Sigmoid colon (tissue), 7 donors: ENCODE results near the gene RAD51. TPM values are rescaled to one million over a fixed set of nuclear protein-coding genes. Genes with fewer than 3 reads are reported as not detected.

Experiments used
- DNase-seq: peaks from one replicate; pipeline ENCODE4 v3.0.0-alpha.2; 2019
- H3K27ac ChIP-seq, 4 donors: fragments of 200-600 bp; sonication (generic); one replicate each; pipeline ENCODE4 v1.5.1; 2016 to 2019; ENCODE audit warnings: mild to moderate bottlenecking in 1 of 4
- H3K27me3 ChIP-seq, 3 donors: fragments of 200-600 bp; sonication (generic); one replicate each; pipeline ENCODE4 v1.5.1; 2019; ENCODE audit warnings: mild to moderate bottlenecking in 1 of 3
- H3K36me3 ChIP-seq, 4 donors: fragments of 200-600 bp; sonication (generic); one replicate each; pipeline ENCODE4 v1.5.1; 2016 to 2019
- H3K4me1 ChIP-seq, 4 donors: fragments of 200-600 bp; sonication (generic); one replicate each; pipeline ENCODE4 v1.5.1; 2017 to 2019
- H3K4me3 ChIP-seq, 4 donors: fragments of 200-600 bp; sonication (generic); one replicate each; pipeline ENCODE4 v1.5.1; 2017 to 2019; ENCODE audit warnings: mild to moderate bottlenecking in 2 of 4, moderate library complexity in 1 of 4
- H3K9me3 ChIP-seq, 4 donors: fragments of 200-600 bp in 3 of 4; sonication (generic) in 3 of 4; one replicate each; pipeline versions ENCODE4 v1.5.1 to v1.6.1; 2013 to 2019
- CTCF ChIP-seq, 4 experiments: fragments of 450-650 bp in 3 of 4; fragments of 200-600 bp in 1 of 4; IDR thresholded peaks; one replicate each; pipeline ENCODE4 v1.5.1; 2016 to 2019; ENCODE audit warnings: antibody characterized with exemption in 4 of 4, mild to moderate bottlenecking in 3 of 4, moderate library complexity in 2 of 4
- EP300 ChIP-seq, 4 donors: sonication (generic); formaldehyde crosslinking; IDR thresholded peaks; one replicate each; pipeline ENCODE4 v1.6.1; 2017; ENCODE audit warnings: antibody characterized with exemption in 4 of 4
- POLR2A ChIP-seq, 2 donors: fragments of 450-650 bp; IDR thresholded peaks; one replicate each; pipeline ENCODE4 v1.6.1; 2016; ENCODE audit warnings: antibody characterized with exemption in 2 of 2, mild to moderate bottlenecking in 2 of 2, moderate library complexity in 2 of 2
- POLR2AphosphoS5 ChIP-seq, 4 donors: sonication (generic); formaldehyde crosslinking; IDR thresholded peaks; one replicate each; pipeline ENCODE4 v1.6.1; 2017; ENCODE audit warnings: antibody characterized with exemption in 4 of 4
- WGBS, 2 donors: extraction: QIAGEN DNeasy Blood & Tissue Kit; methylation state at CpG; one replicate each; pipeline ENCODE4 v1.1.7; 2013; 5-methylcytosine and 5-hydroxymethylcytosine counted together
- intact Hi-C: fragments of 100-400 bp; cut with DNase I; formaldehyde crosslinking; loops from one replicate; pipeline ENCODE4 v1.15.1; 2023
- polyA plus RNA-seq, 3 donors: library from polyadenylated mRNA; stranded (reverse); fragments of 200-250 nt; gene quantifications; one replicate each; pipeline ENCODE4 v1.2.3, GENCODE V29; 2013
- total RNA-seq, 4 donors: library from RNA; depleted of rRNA; stranded (reverse); fragments of >200 nt; gene quantifications; one replicate each; pipeline ENCODE4 v1.1.0, GENCODE V29; 2016
- donor health status: healthy with polysubstance abuse.
- donor health status: Bipolar disorder and iron deficiency.
- donor health status: healthy.

The RAD51 gene
- total and polyA plus RNA-seq, 7 donors: 1.1 to 9.8 (median 4.2) TPM; not detected in 2

- intact Hi-C loops: no loop called here
- TF ChIP-seq POLR2AphosphoS5 (IDR thresholded peaks at IDR 0.05) (no peak), EP300 (IDR thresholded peaks at IDR 0.05) (no peak)
- no peak overlapping the region for H3K4me3 ChIP-seq
- no peak overlapping the region for H3K27ac ChIP-seq
- DNase-seq: no peak
- H3K4me1 ChIP-seq: no peaks in the 10 kb centered on the region
- H3K9me3 ChIP-seq: no peaks in the 10 kb centered on the region
- WGBS, 2 donors: 49 to 68% methylated on average over 2 of the region's 2 CpGs
- no peaks in the 10 kb centered on the region for H3K36me3 ChIP-seq
- H3K27me3 ChIP-seq: no peaks in the 10 kb centered on the region
Measured at GRCh38 chr15:40714144-40714543, 19.2 kb downstream of the RAD51 start.

GRCh38 chr15:40716165-40716564 lies 21.2 kb downstream of the RAD51 start:
- 88 to 90% methylated on average over 6 of the region's 6 CpGs for WGBS, 2 donors
- no peaks in the 10 kb centered on the region for H3K4me1 ChIP-seq
- no peaks in the 10 kb centered on the region for H3K36me3 ChIP-seq
- no peaks in the 10 kb centered on the region for H3K27me3 ChIP-seq
- H3K4me3 ChIP-seq: no peak overlapping the region
- TF ChIP-seq POLR2A (IDR thresholded peaks at IDR 0.05) (no peak), CTCF (IDR thresholded peaks at IDR 0.05) (no peak)
- no peak for DNase-seq
- H3K27ac ChIP-seq: no peak overlapping the region
- H3K9me3 ChIP-seq: no peaks in the 10 kb centered on the region
- intact Hi-C loops: no loop called here

- no peak overlapping the region for H3K4me3 ChIP-seq
- WGBS, 2 donors: 85 to 94% methylated on average over 1 of the region's 1 CpG
- no peak for DNase-seq
- H3K36me3 ChIP-seq: no peaks in the 10 kb centered on the region
- no peaks in the 10 kb centered on the region for H3K9me3 ChIP-seq
- no peak overlapping the region for H3K27ac ChIP-seq
- no peaks in the 10 kb centered on the region for H3K27me3 ChIP-seq
- no peaks in the 10 kb centered on the region for H3K4me1 ChIP-seq
- no peak for TF ChIP-seq POLR2AphosphoS5 (IDR thresholded peaks at IDR 0.05)
- no peak for TF ChIP-seq POLR2A (IDR thresholded peaks at IDR 0.05)
- TF ChIP-seq CTCF (IDR thresholded peaks at IDR 0.05): no peak
- TF ChIP-seq EP300 (IDR thresholded peaks at IDR 0.05): no peak
- intact Hi-C loops: no loop called here
Measured at GRCh38 chr15:40721701-40722100, 26.7 kb downstream of the RAD51 start.

GRCh38 chr15:40722354-40722753 lies 27.4 kb downstream of the RAD51 start:
- Histone ChIP-seq H3K27ac (no peak overlapping the region), H3K4me3 (no peak overlapping the region), H3K4me1 (no peaks in the 10 kb centered on the region), H3K36me3 (no peaks in the 10 kb centered on the region), H3K27me3 (no peaks in the 10 kb centered on the region), H3K9me3 (no peaks in the 10 kb centered on the region)
- intact Hi-C loops: no loop called here
- TF ChIP-seq CTCF (IDR thresholded peaks at IDR 0.05) (no peak), POLR2AphosphoS5 (IDR thresholded peaks at IDR 0.05) (no peak), EP300 (IDR thresholded peaks at IDR 0.05) (no peak), POLR2A (IDR thresholded peaks at IDR 0.05) (no peak)
- WGBS, 2 donors: 91 to 94% methylated on average over 4 of the region's 4 CpGs
- DNase-seq: no peak

- 92 to 94% methylated on average over 2 of the region's 2 CpGs for WGBS, 2 donors
- H3K4me1 ChIP-seq: no peaks in the 10 kb centered on the region
- no peaks in the 10 kb centered on the region for H3K27me3 ChIP-seq
- no peak overlapping the region for H3K4me3 ChIP-seq
- no peaks in the 10 kb centered on the region for H3K36me3 ChIP-seq
- no peak for TF ChIP-seq CTCF (IDR thresholded peaks at IDR 0.05)
- no peak for TF ChIP-seq POLR2AphosphoS5 (IDR thresholded peaks at IDR 0.05)
- no peak for TF ChIP-seq EP300 (IDR thresholded peaks at IDR 0.05)
- no peak for TF ChIP-seq POLR2A (IDR thresholded peaks at IDR 0.05)
- H3K27ac ChIP-seq: no peak overlapping the region
- DNase-seq: no peak
- H3K9me3 ChIP-seq: no peaks in the 10 kb centered on the region
- intact Hi-C loops: no loop called here
Measured at GRCh38 chr15:40722934-40723333, 28.0 kb downstream of the RAD51 start.
